ENCODE measurements around the gene HINT2.

DNA sequence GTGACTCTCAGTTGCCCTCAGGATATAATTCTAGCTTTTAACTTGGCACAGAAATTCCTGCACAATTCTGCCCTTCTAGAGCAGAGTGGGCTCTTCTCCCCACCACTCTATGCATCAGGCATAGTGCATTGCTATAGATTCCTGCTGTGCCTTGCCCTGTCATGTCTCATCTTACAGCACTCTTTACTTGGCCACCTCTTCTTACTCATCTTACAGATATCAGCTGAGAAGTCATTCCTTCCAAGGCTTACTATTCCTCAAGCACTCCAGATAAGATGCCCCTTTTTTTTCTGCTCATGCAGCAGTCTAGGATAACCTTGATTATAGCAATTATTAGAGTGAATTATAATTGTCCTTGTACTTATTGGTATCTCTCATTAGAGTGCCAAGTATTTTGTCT is 8.1 kb upstream of the HINT2 start:
- TF ChIP-seq, protein P1, sequence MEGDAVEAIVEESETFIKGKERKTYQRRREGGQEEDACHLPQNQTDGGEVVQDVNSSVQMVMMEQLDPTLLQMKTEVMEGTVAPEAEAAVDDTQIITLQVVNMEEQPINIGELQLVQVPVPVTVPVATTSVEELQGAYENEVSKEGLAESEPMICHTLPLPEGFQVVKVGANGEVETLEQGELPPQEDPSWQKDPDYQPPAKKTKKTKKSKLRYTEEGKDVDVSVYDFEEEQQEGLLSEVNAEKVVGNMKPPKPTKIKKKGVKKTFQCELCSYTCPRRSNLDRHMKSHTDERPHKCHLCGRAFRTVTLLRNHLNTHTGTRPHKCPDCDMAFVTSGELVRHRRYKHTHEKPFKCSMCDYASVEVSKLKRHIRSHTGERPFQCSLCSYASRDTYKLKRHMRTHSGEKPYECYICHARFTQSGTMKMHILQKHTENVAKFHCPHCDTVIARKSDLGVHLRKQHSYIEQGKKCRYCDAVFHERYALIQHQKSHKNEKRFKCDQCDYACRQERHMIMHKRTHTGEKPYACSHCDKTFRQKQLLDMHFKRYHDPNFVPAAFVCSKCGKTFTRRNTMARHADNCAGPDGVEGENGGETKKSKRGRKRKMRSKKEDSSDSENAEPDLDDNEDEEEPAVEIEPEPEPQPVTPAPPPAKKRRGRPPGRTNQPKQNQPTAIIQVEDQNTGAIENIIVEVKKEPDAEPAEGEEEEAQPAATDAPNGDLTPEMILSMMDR (IDR thresholded peaks at IDR 0.05; ENCODE audit: borderline replicate concordance, extremely low read depth, low read length, poor library complexity, severe bottlenecking), result no peak
- no peak for TF ChIP-seq EZH2 (IDR thresholded peaks at IDR 0.05; ENCODE audit: borderline replicate concordance, low read depth, low read length, severe bottlenecking)

Measured in DND-41 (cell line).